ENCODE data around the gene ERI3.

DNA sequence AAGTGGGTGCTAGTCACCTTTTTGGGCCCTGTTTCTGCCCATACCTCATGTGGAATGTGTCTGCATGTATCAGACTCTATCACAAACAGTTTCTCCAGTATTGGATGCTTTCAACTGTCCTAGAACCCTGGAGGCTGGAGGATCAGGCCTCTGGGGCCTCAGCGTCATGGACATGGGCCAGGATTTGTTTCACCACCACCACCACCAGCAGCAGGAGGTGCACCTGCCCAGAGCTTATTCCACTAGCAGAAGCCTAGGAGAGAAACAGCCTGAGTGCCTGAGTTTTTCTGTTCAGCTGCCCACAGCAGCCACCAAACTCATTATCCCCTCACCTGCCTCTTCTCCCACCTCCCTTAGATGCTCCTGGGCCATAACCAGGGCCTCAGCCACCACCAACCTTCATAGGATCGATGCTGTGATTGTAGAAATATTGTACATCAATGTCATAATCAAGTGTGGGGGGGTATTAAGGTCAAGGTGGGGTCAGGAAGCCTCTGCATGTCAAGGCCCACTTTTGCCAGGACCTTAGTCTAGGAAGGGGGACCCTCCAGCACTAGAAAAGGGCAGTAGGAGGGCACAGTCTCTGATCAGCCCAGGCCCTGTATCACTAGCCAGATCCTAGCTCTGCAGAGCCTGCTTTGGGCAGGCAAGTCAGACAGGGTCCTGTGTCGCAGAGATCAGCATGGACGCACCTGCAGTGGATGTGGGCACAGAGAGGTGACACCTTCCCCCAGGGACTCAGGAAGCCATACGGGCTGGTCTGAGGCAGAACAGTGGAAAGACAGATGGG is 132.5 kb downstream of the ERI3 start:
- TF ChIP-seq POLR2AphosphoS5 (IDR thresholded peaks at IDR 0.05; ENCODE audit: insufficient read depth, low read depth, low read length) = no peak
- no peak for TF ChIP-seq CTCF (IDR thresholded peaks at IDR 0.05; ENCODE audit: extremely low read depth in 1 of 2, insufficient read depth in 1 of 2, low read depth in 1 of 2, low read length in 2 of 2)
- TF ChIP-seq EZH2 (IDR thresholded peaks at IDR 0.05; ENCODE audit: borderline replicate concordance, low read depth, low read length, severe bottlenecking) = no peak
- TF ChIP-seq POLR2A (IDR thresholded peaks at IDR 0.05; ENCODE audit: low read depth, low read length) = no peak
- TF ChIP-seq MYC (IDR thresholded peaks at IDR 0.05; ENCODE audit: low read depth, low read length) = no peak

Data from endothelial cell of umbilical vein (primary cell).